ENCODE measurements around the gene FBXO24. TPM values are rescaled to one million over a fixed set of nuclear protein-coding genes. Genes with fewer than 3 reads are reported as not detected.

FBXO24 gene
- total and polyA plus RNA-seq, 2 of the 4 experiments (the other 2 are of a cell fraction), result 0.43 to 0.54 TPM

DNA sequence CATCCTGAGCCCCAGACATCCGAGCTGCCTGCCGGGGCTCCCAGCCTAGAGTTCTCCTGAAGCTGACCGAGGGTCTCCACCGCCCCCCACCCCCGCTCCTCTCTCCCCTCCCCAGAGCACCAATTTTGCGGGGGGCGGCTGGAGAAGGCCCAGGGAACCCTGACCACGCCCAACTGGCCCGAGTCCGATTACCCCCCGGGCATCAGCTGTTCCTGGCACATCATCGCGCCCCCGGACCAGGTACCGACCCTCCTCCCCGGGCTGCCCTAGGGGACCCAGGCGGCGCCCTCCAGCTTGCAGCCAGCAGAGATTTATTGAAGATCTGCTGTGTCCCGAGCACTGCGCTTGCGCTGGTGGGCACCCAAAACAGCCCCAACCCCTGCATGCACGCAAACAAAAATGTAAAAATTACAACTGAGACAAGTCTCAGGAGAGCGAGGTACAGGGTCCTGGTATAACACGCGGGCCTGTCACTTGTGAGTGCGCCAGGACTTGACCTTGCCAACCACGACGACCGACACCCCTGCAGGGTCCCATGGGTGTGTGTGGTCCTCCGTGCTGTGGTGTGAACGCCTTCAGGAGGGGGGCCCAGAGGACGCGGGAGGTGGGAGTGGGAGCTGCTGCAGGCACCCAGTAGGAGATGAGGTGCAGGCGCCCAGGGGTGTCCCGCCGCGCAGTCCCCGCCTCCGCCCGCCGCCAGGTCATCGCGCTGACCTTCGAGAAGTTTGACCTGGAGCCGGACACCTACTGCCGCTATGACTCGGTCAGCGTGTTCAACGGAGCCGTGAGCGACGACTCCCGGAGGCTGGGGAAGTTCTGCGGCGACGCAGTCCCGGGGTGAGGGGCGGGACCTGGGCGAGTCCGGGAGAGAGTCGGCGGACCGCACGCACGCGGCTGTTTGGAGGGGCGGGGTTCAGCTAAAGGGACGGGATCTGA lies 19.1 kb downstream of the FBXO24 start (continued):
- TF ChIP-seq NFE2L2 (IDR thresholded peaks at IDR 0.05; ENCODE audit: low read depth, low read length) (no peak), RFX5 (IDR thresholded peaks at IDR 0.05; ENCODE audit: low read depth, low read length) (no peak), RAD21 (IDR thresholded peaks at IDR 0.05; ENCODE audit: low read length) (no peak)

DNA sequence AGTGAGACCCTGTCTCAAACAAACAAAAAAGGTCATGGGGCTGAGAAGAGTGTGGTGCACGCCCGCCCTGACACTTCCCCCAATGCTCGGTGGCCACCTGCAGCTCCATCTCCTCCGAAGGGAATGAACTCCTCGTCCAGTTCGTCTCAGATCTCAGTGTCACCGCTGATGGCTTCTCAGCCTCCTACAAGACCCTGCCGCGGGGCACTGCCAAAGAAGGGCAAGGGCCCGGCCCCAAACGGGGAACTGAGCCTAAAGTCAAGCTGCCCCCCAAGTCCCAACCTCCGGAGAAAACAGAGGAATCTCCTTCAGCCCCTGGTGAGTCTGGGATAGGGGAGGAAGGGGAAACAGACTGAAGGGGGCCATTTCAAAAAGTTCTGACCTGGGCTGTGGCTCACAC lies 20.2 kb downstream of the FBXO24 start:
- peaks cover 30% of the 10 kb centered on the region for H3K36me3 ChIP-seq (ENCODE audit: control insufficient read depth, insufficient read depth, low read length)
- no peak overlapping the region for H2BK15ac ChIP-seq (ENCODE audit: low read depth, low read length)
- H3K27me3 ChIP-seq (ENCODE audit: control insufficient read depth, insufficient read depth, low read length), result no peaks in the 10 kb centered on the region
- H2BK5ac ChIP-seq (ENCODE audit: low read depth, low read length, poor library complexity, severe bottlenecking), result no peak overlapping the region
- no peak overlapping the region for H2BK20ac ChIP-seq (ENCODE audit: low read depth, low read length)
- no peak overlapping the region for H3K18ac ChIP-seq (ENCODE audit: low read depth, low read length)
- H3K9ac ChIP-seq (ENCODE audit: low read depth, low read length), result no peak overlapping the region
- no peak for DNase-seq
- H4K20me1 ChIP-seq (ENCODE audit: insufficient read depth, low read length), result no peaks in the 10 kb centered on the region
- dilution Hi-C loops (cut with HindIII; ENCODE audit: low sequenced_read_pairs, unreplicated experiment) (no loop called here), in situ Hi-C loops (cut with MboI; ENCODE audit: low sequenced_read_pairs) (no loop called here), intact Hi-C loops (cut with micrococcal nuclease) (no loop called here)
- H2AFZ ChIP-seq (replicated peaks; ENCODE audit: low read length, poor library complexity), result no peak overlapping the region
- no peak for ATAC-seq (ENCODE audit: low read depth)
- H3K9me3 ChIP-seq (ENCODE audit: control insufficient read depth, insufficient read depth, low read length), result no peaks in the 10 kb centered on the region
- peaks cover 9% of the 10 kb centered on the region for H3K4me1 ChIP-seq (ENCODE audit: control insufficient read depth, insufficient read depth, low read length)
- whole genome bisulfite sequencing, 2 experiments (ENCODE audit: extremely low coverage in 2 of 2, insufficient read length in 1 of 2), result 91% methylated on average over 9 of the region's 12 CpGs; no CpG with 5 or more reads in 1 of the 2 experiments
- H3K79me1 ChIP-seq (ENCODE audit: low read depth in 1 of 2, low read length in 2 of 2), result peaks cover 0 to 51% of the 10 kb centered on the region in 2 experiments; a peak in 2 of 4 replicates
- no peak overlapping the region for H4K5ac ChIP-seq (ENCODE audit: low read depth, low read length)
- no peak overlapping the region for H3K23ac ChIP-seq (ENCODE audit: low read depth, low read length)
- H3K4me3 ChIP-seq (ENCODE audit: insufficient read depth, low read depth, low read length), result no peak overlapping the region
- H4K8ac ChIP-seq (ENCODE audit: low read depth in 2 of 2, low read length in 2 of 2), result no peak overlapping the region
- H3K56ac ChIP-seq (ENCODE audit: extremely low read depth, insufficient read depth, low read length), result no peak overlapping the region
- ChIA-PET POLR2A (ENCODE audit: unreplicated experiment) (no interaction called here), CTCF (no interaction called here)
- H3K9me1 ChIP-seq (ENCODE audit: insufficient read depth, low read length), result peaks cover 3% of the 10 kb centered on the region; the same call in 1 of the 2 replicates
- H4K91ac ChIP-seq (ENCODE audit: insufficient read depth, low read depth, low read length), result no peak overlapping the region
- no peak overlapping the region for H3K14ac ChIP-seq (replicated peaks; ENCODE audit: low read depth, low read length)
- no peak overlapping the region for H3K4ac ChIP-seq (ENCODE audit: low read depth, low read length)
- H2AK9ac ChIP-seq (replicated peaks; ENCODE audit: low read depth, low read length, poor library complexity), result no peak overlapping the region
- H3K27ac ChIP-seq (ENCODE audit: insufficient read depth, low read length), result no peak overlapping the region
- H3K4me2 ChIP-seq (ENCODE audit: low read depth, low read length), result no peak overlapping the region
- H2BK120ac ChIP-seq (ENCODE audit: low read depth, low read length), result no peak overlapping the region
- H2AK5ac ChIP-seq (ENCODE audit: low read depth, low read length), result no peak overlapping the region; the same call in 1 of the 2 replicates
- TF ChIP-seq CEBPB (IDR thresholded peaks at IDR 0.05; ENCODE audit: low read depth, low read length) (no peak), RFX5 (IDR thresholded peaks at IDR 0.05; ENCODE audit: low read depth, low read length) (no peak), RAD21 (IDR thresholded peaks at IDR 0.05; ENCODE audit: low read length) (no peak), SMC3 (IDR thresholded peaks at IDR 0.05; ENCODE audit: low read depth, low read length) (no peak), MXI1 (IDR thresholded peaks at IDR 0.05; ENCODE audit: borderline replicate concordance, low read depth, low read length) (no peak), MAZ (IDR thresholded peaks at IDR 0.05; ENCODE audit: borderline replicate concordance, low read depth, low read length) (no peak), POLR2A (IDR thresholded peaks at IDR 0.05; ENCODE audit: low read depth, low read length) (no peak)
- BruUV-seq (replicated peaks), result no TSS peak

Measured in IMR-90 (cell line).